Peyer's patch (tissue), 4 donors: Measurements from ENCODE around the gene AHDC1.

Source experiments
- CTCF ChIP-seq, 6 experiments: fragments of 450-650 bp in 4 of 6; fragments of 200-600 bp in 2 of 6; sonication (generic) in 1 of 6; IDR thresholded peaks; one replicate each; pipeline ENCODE4 v1.5.1; 2017 to 2019; ENCODE audit warnings: antibody characterized with exemption in 6 of 6, mild to moderate bottlenecking in 3 of 6, moderate library complexity in 1 of 6
- POLR2A ChIP-seq, 2 donors: fragments of 450-650 bp; IDR thresholded peaks; one replicate each; pipeline ENCODE4 v1.5.1; 2017; ENCODE audit warnings: antibody characterized with exemption in 2 of 2, mild to moderate bottlenecking in 2 of 2, moderate library complexity in 2 of 2

GRCh38 chr1:27550510-27551169 is 53.3 kb downstream of the AHDC1 start:
- TF ChIP-seq CTCF (IDR thresholded peaks at IDR 0.05), result no peak
- TF ChIP-seq POLR2A (IDR thresholded peaks at IDR 0.05), result no peak
